ENCODE results near the gene CBFA2T2. TPM values are rescaled to one million over a fixed set of nuclear protein-coding genes. Genes with fewer than 3 reads are reported as not detected.
"Not testable (repeated sequence)": the region's sequence is repeated elsewhere in the genome, so short reads cannot be mapped to it uniquely, and the experiment has no call there.

CBFA2T2 gene
- total and polyA plus RNA-seq, 2 donors (not counting 3 experiments of a cell fraction or from before 2014, with no cell fraction given), result 10.7 to 12.1 TPM

- DNase-seq (ENCODE audit: low read depth, low spot score) (no peak), FAIRE-seq (no peak)
- Histone ChIP-seq H3K36me3 (ENCODE audit: control insufficient read depth in 2 of 2, extremely low read depth in 1 of 2, insufficient read depth in 2 of 2, low read length in 2 of 2) (no peaks in the 10 kb centered on the region), H3K27me3 (ENCODE audit: control insufficient read depth in 2 of 2, insufficient read depth in 2 of 2, low read length in 2 of 2) (no peaks in the 10 kb centered on the region), H3K79me2 (ENCODE audit: control insufficient read depth, insufficient read depth, low read length) (no peaks in the 10 kb centered on the region), H3K9ac (replicated peaks; ENCODE audit: extremely low read depth, insufficient read depth, low read length) (no peak overlapping the region), H4K20me1 (replicated peaks; ENCODE audit: control insufficient read depth, extremely low read depth, insufficient read depth, low read length) (no peaks in the 10 kb centered on the region), H3K4me1 (ENCODE audit: control insufficient read depth, extremely low read depth, insufficient read depth, low read length) (no peaks in the 10 kb centered on the region), H3K4me3 (replicated peaks in 1 of 3; ENCODE audit: insufficient read depth in 1 of 3, low read depth in 1 of 3, low read length in 3 of 3) (no peak overlapping the region), H3K9me1 (replicated peaks; ENCODE audit: control insufficient read depth, extremely low read depth, insufficient read depth, low read length) (no peaks in the 10 kb centered on the region), H2AFZ (ENCODE audit: low read depth, low read length) (no peak overlapping the region), H3K4me2 (ENCODE audit: insufficient read depth, low read length) (no peak overlapping the region), H3K9me3 (replicated peaks; ENCODE audit: control insufficient read depth, insufficient read depth, low read length) (no peaks in the 10 kb centered on the region), H3K27ac (ENCODE audit: insufficient read depth, low read depth, low read length) (no peak overlapping the region)
- no peak for TF ChIP-seq GATA2 (IDR thresholded peaks at IDR 0.05; ENCODE audit: insufficient read depth, insufficient read length, low read depth, low read length)
- no peak for TF ChIP-seq EZH2 (IDR thresholded peaks at IDR 0.05; ENCODE audit: borderline replicate concordance, low read depth, low read length, severe bottlenecking)
- TF ChIP-seq JUN (IDR thresholded peaks at IDR 0.05; ENCODE audit: borderline replicate concordance, insufficient read depth, insufficient read length, low read depth), result no peak
- TF ChIP-seq MYC (IDR thresholded peaks at IDR 0.05; ENCODE audit: low read depth, low read length), result no peak
- no peak for TF ChIP-seq POLR2AphosphoS5 (IDR thresholded peaks at IDR 0.05; ENCODE audit: insufficient read depth, low read depth, low read length)
- TF ChIP-seq FOS (IDR thresholded peaks at IDR 0.05; ENCODE audit: borderline replicate concordance, insufficient read depth, low read length), result no peak
- no peak for TF ChIP-seq POLR2A (IDR thresholded peaks at IDR 0.05; ENCODE audit: low read depth, low read length)
- TF ChIP-seq CTCF (IDR thresholded peaks at IDR 0.05; ENCODE audit: extremely low read depth in 1 of 2, insufficient read depth in 1 of 2, low read depth in 1 of 2, low read length in 2 of 2), result no peak
- TF ChIP-seq, protein P1, sequence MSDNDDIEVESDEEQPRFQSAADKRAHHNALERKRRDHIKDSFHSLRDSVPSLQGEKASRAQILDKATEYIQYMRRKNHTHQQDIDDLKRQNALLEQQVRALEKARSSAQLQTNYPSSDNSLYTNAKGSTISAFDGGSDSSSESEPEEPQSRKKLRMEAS (IDR thresholded peaks at IDR 0.05; ENCODE audit: insufficient read depth, insufficient read length), result no peak
- ChIA-PET POLR2A (no interaction called here), CTCF (interaction anchor here (1.0 kb wide), 1 partner anchor 9 kb away, joined by 3 read pairs; no protein-coding TSS in a partner anchor)
- intact Hi-C loops (cut with micrococcal nuclease) (no loop called here), dilution Hi-C loops (cut with MboI; ENCODE audit: extremely low pct_ligation_motif_present, low sequenced_read_pairs) (no loop called here)
- BruUV-seq (replicated peaks), result no TSS peak
Measured at GRCh38 chr20:33570743-33571142, 80.8 kb downstream of the CBFA2T2 start.

- H3K4me1 ChIP-seq (ENCODE audit: control insufficient read depth, extremely low read depth, insufficient read depth, low read length); H2AFZ ChIP-seq (ENCODE audit: low read depth, low read length); intact Hi-C loops (cut with micrococcal nuclease); H3K4me2 ChIP-seq (ENCODE audit: insufficient read depth, low read length); DNase-seq (ENCODE audit: low read depth, low spot score); POLR2A ChIA-PET; H3K27ac ChIP-seq (ENCODE audit: insufficient read depth, low read depth, low read length); dilution Hi-C loops (cut with MboI; ENCODE audit: extremely low pct_ligation_motif_present, low sequenced_read_pairs); FAIRE-seq; H3K9ac ChIP-seq (replicated peaks; ENCODE audit: extremely low read depth, insufficient read depth, low read length); H3K27me3 ChIP-seq (ENCODE audit: control insufficient read depth in 2 of 2, insufficient read depth in 2 of 2, low read length in 2 of 2); H3K36me3 ChIP-seq (ENCODE audit: control insufficient read depth in 2 of 2, extremely low read depth in 1 of 2, insufficient read depth in 2 of 2, low read length in 2 of 2); BruUV-seq (replicated peaks); CTCF ChIA-PET; H4K20me1 ChIP-seq (replicated peaks; ENCODE audit: control insufficient read depth, extremely low read depth, insufficient read depth, low read length); H3K4me3 ChIP-seq (replicated peaks in 1 of 3; ENCODE audit: insufficient read depth in 1 of 3, low read depth in 1 of 3, low read length in 3 of 3); H3K9me1 ChIP-seq (replicated peaks; ENCODE audit: control insufficient read depth, extremely low read depth, insufficient read depth, low read length); H3K79me2 ChIP-seq (ENCODE audit: control insufficient read depth, insufficient read depth, low read length); H3K9me3 ChIP-seq (replicated peaks; ENCODE audit: control insufficient read depth, insufficient read depth, low read length): not testable (repeated sequence)
Measured at GRCh38 chr20:33573268-33573667, 83.4 kb downstream of the CBFA2T2 start.
